Hippocampal formation (tissue), 2 donors: ENCODE measurements around the gene PDE3B.
"Not testable (repeated sequence)": the region's sequence is repeated elsewhere in the genome, so short reads cannot be mapped to it uniquely, and the experiment has no call there.

Experiments used
- DNase-seq, 2 donors: peaks; one replicate each; lab custom pipeline; 2025; lab: John Stamatoyannopoulos, UW

The PDE3B gene

GRCh38 chr11:14743667-14744066 is 100.1 kb downstream of the PDE3B start:
- DNase-seq, result not testable (repeated sequence)

GRCh38 chr11:14746857-14747395 is 103.3 kb downstream of the PDE3B start:
- no peak for DNase-seq

- no peak for DNase-seq
Observed at GRCh38 chr11:14748090-14748489, 104.5 kb downstream of the PDE3B start.

- DNase-seq, result no peak
Observed at GRCh38 chr11:14750911-14751310, 107.3 kb downstream of the PDE3B start.

- no peak for DNase-seq
Observed at GRCh38 chr11:14751975-14752407, 108.4 kb downstream of the PDE3B start.

GRCh38 chr11:14755140-14755539 is 111.5 kb downstream of the PDE3B start:
- no peak for DNase-seq

GRCh38 chr11:14756349-14756748 is 112.7 kb downstream of the PDE3B start:
- no peak for DNase-seq

- not testable (repeated sequence) for DNase-seq
Observed at GRCh38 chr11:14759300-14760012, 115.9 kb downstream of the PDE3B start.

- no peak for DNase-seq
Observed at GRCh38 chr11:14764179-14764578, 120.6 kb downstream of the PDE3B start.

- no peak for DNase-seq
Observed at GRCh38 chr11:14764579-14765527, 121.2 kb downstream of the PDE3B start.

- DNase-seq, result no peak
Observed at GRCh38 chr11:14766585-14766984, 123.0 kb downstream of the PDE3B start.

GRCh38 chr11:14768526-14769188 is 125.1 kb downstream of the PDE3B start:
- DNase-seq, result no peak

GRCh38 chr11:14773755-14774154 is 130.2 kb downstream of the PDE3B start:
- no peak for DNase-seq

- no peak for DNase-seq
Observed at GRCh38 chr11:14774721-14775120, 131.1 kb downstream of the PDE3B start.

GRCh38 chr11:14775897-14776296 is 132.3 kb downstream of the PDE3B start:
- no peak for DNase-seq

GRCh38 chr11:14778460-14778859 is 134.9 kb downstream of the PDE3B start:
- DNase-seq, result not testable (repeated sequence)

- no peak for DNase-seq
Observed at GRCh38 chr11:14783788-14784187, 140.2 kb downstream of the PDE3B start.

- DNase-seq, result no peak
Observed at GRCh38 chr11:14784230-14784629, 140.6 kb downstream of the PDE3B start.

GRCh38 chr11:14789879-14790484 is 146.4 kb downstream of the PDE3B start:
- DNase-seq, result no peak

GRCh38 chr11:14793546-14793945 is 149.9 kb downstream of the PDE3B start:
- no peak for DNase-seq

GRCh38 chr11:14796028-14796427 is 152.4 kb downstream of the PDE3B start:
- DNase-seq, result not testable (repeated sequence)

- no peak for DNase-seq
Observed at GRCh38 chr11:14803846-14804245, 160.2 kb downstream of the PDE3B start.
